ENCODE measurements around the gene MVK. TPM values are rescaled to one million over a fixed set of nuclear protein-coding genes. Genes with fewer than 3 reads are reported as not detected.

The MVK gene
- polyA plus RNA-seq, 1 of the 3 experiments (the other 2 are of a cell fraction) = 7.0 TPM

- WGBS (ENCODE audit: low lambda C conversion rate) = 52% methylated on average over 11 of the region's 13 CpGs
- Histone ChIP-seq H3F3A (replicated peaks; ENCODE audit: insufficient read depth) (no peaks in the 10 kb centered on the region), H3K9me3 (no peaks in the 10 kb centered on the region), H3K79me2 (ENCODE audit: insufficient read depth) (no peaks in the 10 kb centered on the region), H4K20me1 (ENCODE audit: insufficient read depth) (no peaks in the 10 kb centered on the region), H3K4me3 (ENCODE audit: low read depth in 2 of 2, low read length in 1 of 2) (no peak overlapping the region), H3K27me3 (ENCODE audit: insufficient read depth) (no peaks in the 10 kb centered on the region), H3K4me1 (ENCODE audit: control insufficient read depth in 1 of 2, insufficient read depth in 2 of 2, low read depth in 1 of 2, low read length in 1 of 2) (peaks cover 0 to 22% of the 10 kb centered on the region in 2 experiments; a peak in 1 of 4 replicates), H3K4me2 (no peak overlapping the region), H3K9me2 (no peaks in the 10 kb centered on the region), H2AFZ (ENCODE audit: low read depth) (no peak overlapping the region), H3K36me3 (replicated peaks in 1 of 2; ENCODE audit: control insufficient read depth in 1 of 2, insufficient read depth in 2 of 2, low read length in 1 of 2) (no peaks in the 10 kb centered on the region), H3K27ac (ENCODE audit: low read depth in 2 of 2, low read length in 1 of 2) (no peak overlapping the region), H3K9ac (no peak overlapping the region)
- DNase-seq = no peak
- POLR2A ChIA-PET = interaction anchor here (0.6 kb wide), 1 partner anchor 18 kb away, joined by 4 read pairs; no protein-coding TSS in a partner anchor
- CTCF ChIA-PET = interaction anchor here (1.8 kb wide), 1 partner anchor 33 kb away, joined by 9 read pairs; no protein-coding TSS in a partner anchor
- TF ChIP-seq PBX3 (IDR thresholded peaks at IDR 0.05) (no peak), MXI1 (IDR thresholded peaks at IDR 0.05; ENCODE audit: low read depth, low read length) (no peak), POLR2AphosphoS5 (IDR thresholded peaks at IDR 0.05; ENCODE audit: low read depth, low read length) (no peak)
Observed at GRCh38 chr12:109630815-109631214, 57.2 kb downstream of the MVK start.

GRCh38 chr12:109631302-109631701 lies 57.7 kb downstream of the MVK start:
- H3F3A ChIP-seq (replicated peaks; ENCODE audit: insufficient read depth) = no peaks in the 10 kb centered on the region
- WGBS (ENCODE audit: low lambda C conversion rate) = 23% methylated on average over 3 of the region's 5 CpGs
- no peaks in the 10 kb centered on the region for H3K36me3 ChIP-seq (replicated peaks in 1 of 2; ENCODE audit: control insufficient read depth in 1 of 2, insufficient read depth in 2 of 2, low read length in 1 of 2)
- no peaks in the 10 kb centered on the region for H3K9me2 ChIP-seq
- no peaks in the 10 kb centered on the region for H3K79me2 ChIP-seq (ENCODE audit: insufficient read depth)
- ChIA-PET CTCF (no interaction called here), POLR2A (no interaction called here)
- no peaks in the 10 kb centered on the region for H3K9me3 ChIP-seq
- H3K4me3 ChIP-seq (ENCODE audit: low read depth in 2 of 2, low read length in 1 of 2) = no peak overlapping the region
- H3K4me1 ChIP-seq (ENCODE audit: control insufficient read depth in 1 of 2, insufficient read depth in 2 of 2, low read depth in 1 of 2, low read length in 1 of 2) = peaks cover 0 to 17% of the 10 kb centered on the region in 2 experiments; a peak in 1 of 4 replicates
- H3K9ac ChIP-seq = no peak overlapping the region
- H4K20me1 ChIP-seq (ENCODE audit: insufficient read depth) = no peaks in the 10 kb centered on the region
- no peak overlapping the region for H3K4me2 ChIP-seq
- DNase-seq = no peak
- H2AFZ ChIP-seq (ENCODE audit: low read depth) = no peak overlapping the region
- H3K27ac ChIP-seq (ENCODE audit: low read depth in 2 of 2, low read length in 1 of 2) = no peak overlapping the region
- no peaks in the 10 kb centered on the region for H3K27me3 ChIP-seq (ENCODE audit: insufficient read depth)
- TF ChIP-seq EP300 (IDR thresholded peaks at IDR 0.05; ENCODE audit: borderline replicate concordance in 1 of 2, low read depth in 1 of 2, low read length in 1 of 2) (no peak), ZBTB33 (IDR thresholded peaks at IDR 0.05; ENCODE audit: borderline replicate concordance, low read depth) (no peak), RXRA (IDR thresholded peaks at IDR 0.05; ENCODE audit: borderline replicate concordance, low read depth) (no peak), MEF2A (IDR thresholded peaks at IDR 0.05; ENCODE audit: borderline replicate concordance, low read depth) (no peak), GABPA (IDR thresholded peaks at IDR 0.05; ENCODE audit: low read depth) (no peak), RCOR1 (IDR thresholded peaks at IDR 0.05; ENCODE audit: low read length) (no peak)
